Mucosa of descending colon (tissue), 3 donors: ENCODE results near the gene HAGH. TPM values are rescaled to one million over a fixed set of nuclear protein-coding genes. Genes with fewer than 3 reads are reported as not detected.

Experiments used
- ATAC-seq: fragments of 200-7000 bp; cut with Tn5 transposase; one replicate; pipeline ENCODE4 v1.9.1; 2020; ENCODE audit warnings: mild to moderate bottlenecking, moderate library complexity
- DNase-seq, 3 donors: peaks; one replicate each; pipeline ENCODE4 v3.0.0-alpha.2; 2020
- H3K36me3 ChIP-seq: fragments of 200-600 bp; one replicate; pipeline ENCODE4 v1.8.0; 2021; ENCODE audit warnings: low read depth, mild to moderate bottlenecking
- H3K4me1 ChIP-seq: fragments of 200-600 bp; one replicate; pipeline ENCODE4 v1.8.0; 2021; ENCODE audit warnings: low read depth, mild to moderate bottlenecking
- H3K4me3 ChIP-seq: fragments of 200-600 bp; one replicate; pipeline ENCODE4 v1.8.0; 2021; ENCODE audit warnings: mild to moderate bottlenecking
- H3K9me3 ChIP-seq: fragments of 200-600 bp; one replicate; pipeline ENCODE4 v1.8.0; 2021; ENCODE audit warnings: mild to moderate bottlenecking
- CTCF ChIP-seq: fragments of 200-600 bp; IDR thresholded peaks from one replicate; pipeline ENCODE4 v1.8.0; 2022; ENCODE audit warnings: antibody characterized with exemption, mild to moderate bottlenecking
- intact Hi-C, 2 donors: fragments of 100-400 bp; cut with DNase I in 1 of 2; cut with micrococcal nuclease in 1 of 2; formaldehyde crosslinking; loops; one replicate each; pipeline versions ENCODE4 v1.11.0 to v1.11.1; 2022; cut with DNase I, micrococcal nuclease
- total RNA-seq, 3 donors: library from RNA; stranded (reverse); fragmentation: NEBNext Ultra II Directional in 2 of 3; extraction: Animal tissue kit (Norgen Biotek cat#: 25700) in 2 of 3; gene quantifications; one replicate each; pipeline versions ENCODE4 v1.2.1 to v1.2.4, GENCODE V29; 2021 to 2023
- donor health status: DM: no; HTN: no; CAD: no; lungs with moderate emphysema.
- donor health status: DM: no; HTN: no; CAD: no.
- donor health status: DM: no; HTN: yes; CAD: no.

HAGH gene
- total RNA-seq, 3 donors from 2014 or later, result 63.4 to 94.8 (median 68.0) TPM

GRCh38 chr16:1830213-1830612 is 3.6 kb upstream of the HAGH start:
- ATAC-seq (peak; percentile 33), DNase-seq (peak in 1 of 3 donors; percentile 48)
- H3K4me3 ChIP-seq, result no peak overlapping the region
- no peaks in the 10 kb centered on the region for H3K36me3 ChIP-seq
- H3K4me1 ChIP-seq, result peaks cover 33% of the 10 kb centered on the region
- intact Hi-C loops, result no loop called here
- no peak for TF ChIP-seq CTCF
- no peaks in the 10 kb centered on the region for H3K9me3 ChIP-seq

GRCh38 chr16:1828645-1829410 is 2.2 kb upstream of the HAGH start:
- no peak for TF ChIP-seq CTCF
- Histone ChIP-seq H3K36me3 (no peaks in the 10 kb centered on the region), H3K4me3 (peak overlapping the region; percentile 60), H3K9me3 (no peaks in the 10 kb centered on the region), H3K4me1 (peaks cover 35% of the 10 kb centered on the region)
- intact Hi-C loops, result no loop called here
- DNase-seq, result peak in 2 of 3 donors; percentile 39 to 41
- ATAC-seq, result peak; percentile 17

- peaks cover 35% of the 10 kb centered on the region for H3K4me1 ChIP-seq
- TF ChIP-seq CTCF, result no peak
- intact Hi-C loops, result no loop called here
- peak; percentile 63 to 80 (median 76) for DNase-seq
- peaks cover 5% of the 10 kb centered on the region for H3K36me3 ChIP-seq
- peak; percentile 55 for ATAC-seq
- no peaks in the 10 kb centered on the region for H3K9me3 ChIP-seq
- H3K4me3 ChIP-seq, result peak overlapping the region; percentile 60
Measured at GRCh38 chr16:1825864-1826690, 548 bp downstream of the HAGH start.

GRCh38 chr16:1825381-1825863 is 1.2 kb downstream of the HAGH start:
- peak in 1 of 3 donors; percentile 21 for DNase-seq
- H3K9me3 ChIP-seq, result no peaks in the 10 kb centered on the region
- peaks cover 5% of the 10 kb centered on the region for H3K36me3 ChIP-seq
- TF ChIP-seq CTCF, result no peak
- no peak for ATAC-seq
- H3K4me3 ChIP-seq, result no peak overlapping the region
- H3K4me1 ChIP-seq, result peaks cover 34% of the 10 kb centered on the region
- intact Hi-C loops, result no loop called here

GRCh38 chr16:1823821-1824220 is 2.8 kb downstream of the HAGH start:
- intact Hi-C loops, result no loop called here
- DNase-seq (peak in 2 of 3 donors; percentile 25 to 29), ATAC-seq (no peak)
- TF ChIP-seq CTCF, result no peak
- Histone ChIP-seq H3K4me3 (no peak overlapping the region), H3K36me3 (peaks cover 5% of the 10 kb centered on the region), H3K4me1 (peaks cover 20% of the 10 kb centered on the region), H3K9me3 (no peaks in the 10 kb centered on the region)
